ENCODE results near the gene MFF.
A peak's percentile ranks its signal among the peaks of the same experiment; 100 is the strongest.
"Not testable (repeated sequence)": the region's sequence is repeated elsewhere in the genome, so short reads cannot be mapped to it uniquely, and the experiment has no call there.

Gene MFF

GRCh38 chr2:227360351-227360750 lies 35.3 kb downstream of the MFF start:
- Histone ChIP-seq H3K4me1 (ENCODE audit: insufficient read depth, low read length, poor library complexity, severe bottlenecking) (peaks cover 4% of the 10 kb centered on the region), H3K4me2 (ENCODE audit: low read depth, low read length, poor library complexity, severe bottlenecking) (no peak overlapping the region), H3F3A (ENCODE audit: low read depth) (no peaks in the 10 kb centered on the region), H3K36me3 (ENCODE audit: insufficient read depth, low read length) (peaks cover 37% of the 10 kb centered on the region), H3K9me3 (ENCODE audit: insufficient read depth, low read depth, low read length) (no peaks in the 10 kb centered on the region), H3K9me2 (replicated peaks; ENCODE audit: low read depth, low read length) (no peaks in the 10 kb centered on the region), H3K9ac (ENCODE audit: low read depth, low read length, poor library complexity, severe bottlenecking) (no peak overlapping the region), H3K27me3 (ENCODE audit: insufficient read depth, low read length, poor library complexity, severe bottlenecking) (no peaks in the 10 kb centered on the region), H2AFZ (ENCODE audit: low read length) (no peak overlapping the region), H3K4me3 (ENCODE audit: low read length, poor library complexity, severe bottlenecking) (no peak overlapping the region), H4K20me1 (ENCODE audit: insufficient read depth, low read length, poor library complexity, severe bottlenecking) (no peaks in the 10 kb centered on the region), H3K79me2 (ENCODE audit: insufficient read depth, low read length) (no peaks in the 10 kb centered on the region)
- TF ChIP-seq EZH2phosphoT487 (IDR thresholded peaks at IDR 0.05; ENCODE audit: borderline replicate concordance) (no peak), CTCF (conservative IDR thresholded peaks at IDR 0.05; ENCODE audit: low read length) (no peak)

DNA sequence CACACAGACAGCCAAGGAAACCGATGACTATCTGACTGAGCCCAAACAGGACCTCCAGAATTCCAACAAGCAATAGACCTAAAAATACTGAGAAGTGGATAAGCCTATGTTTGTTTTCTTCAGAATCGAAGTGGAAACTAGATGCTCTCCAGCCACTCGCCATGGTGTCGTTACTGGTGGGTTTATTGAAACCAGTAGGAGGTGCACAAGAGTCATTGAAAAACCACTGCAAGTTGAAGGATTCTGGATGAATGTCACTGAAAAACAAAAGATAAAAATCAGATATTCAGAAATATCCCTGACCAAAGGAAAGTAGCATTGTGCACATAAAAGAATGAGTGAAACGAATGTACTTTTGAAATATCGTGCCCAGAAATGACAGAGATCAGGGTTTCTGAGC lies 38.7 kb downstream of the MFF start:
- H3K4me3 ChIP-seq (ENCODE audit: low read length, poor library complexity, severe bottlenecking), result no peak overlapping the region
- peaks cover 4% of the 10 kb centered on the region for H3K4me1 ChIP-seq (ENCODE audit: insufficient read depth, low read length, poor library complexity, severe bottlenecking)
- H3K4me2 ChIP-seq (ENCODE audit: low read depth, low read length, poor library complexity, severe bottlenecking), result no peak overlapping the region
- peaks cover 11% of the 10 kb centered on the region; the same call in 1 of the 2 replicates for H3K36me3 ChIP-seq (ENCODE audit: insufficient read depth, low read length)
- no peak overlapping the region for H3K9ac ChIP-seq (ENCODE audit: low read depth, low read length, poor library complexity, severe bottlenecking)
- no peaks in the 10 kb centered on the region for H3F3A ChIP-seq (ENCODE audit: low read depth)
- no peaks in the 10 kb centered on the region for H3K27me3 ChIP-seq (ENCODE audit: insufficient read depth, low read length, poor library complexity, severe bottlenecking)
- no peaks in the 10 kb centered on the region for H3K79me2 ChIP-seq (ENCODE audit: insufficient read depth, low read length)
- H4K20me1 ChIP-seq (ENCODE audit: insufficient read depth, low read length, poor library complexity, severe bottlenecking), result no peaks in the 10 kb centered on the region
- TF ChIP-seq EZH2phosphoT487 (IDR thresholded peaks at IDR 0.05; ENCODE audit: borderline replicate concordance) (no peak), CTCF (conservative IDR thresholded peaks at IDR 0.05; ENCODE audit: low read length) (peak; percentile 65)
- H3K9me3 ChIP-seq (ENCODE audit: insufficient read depth, low read depth, low read length), result no peaks in the 10 kb centered on the region
- no peaks in the 10 kb centered on the region for H3K9me2 ChIP-seq (replicated peaks; ENCODE audit: low read depth, low read length)
- H2AFZ ChIP-seq (ENCODE audit: low read length), result no peak overlapping the region

DNA sequence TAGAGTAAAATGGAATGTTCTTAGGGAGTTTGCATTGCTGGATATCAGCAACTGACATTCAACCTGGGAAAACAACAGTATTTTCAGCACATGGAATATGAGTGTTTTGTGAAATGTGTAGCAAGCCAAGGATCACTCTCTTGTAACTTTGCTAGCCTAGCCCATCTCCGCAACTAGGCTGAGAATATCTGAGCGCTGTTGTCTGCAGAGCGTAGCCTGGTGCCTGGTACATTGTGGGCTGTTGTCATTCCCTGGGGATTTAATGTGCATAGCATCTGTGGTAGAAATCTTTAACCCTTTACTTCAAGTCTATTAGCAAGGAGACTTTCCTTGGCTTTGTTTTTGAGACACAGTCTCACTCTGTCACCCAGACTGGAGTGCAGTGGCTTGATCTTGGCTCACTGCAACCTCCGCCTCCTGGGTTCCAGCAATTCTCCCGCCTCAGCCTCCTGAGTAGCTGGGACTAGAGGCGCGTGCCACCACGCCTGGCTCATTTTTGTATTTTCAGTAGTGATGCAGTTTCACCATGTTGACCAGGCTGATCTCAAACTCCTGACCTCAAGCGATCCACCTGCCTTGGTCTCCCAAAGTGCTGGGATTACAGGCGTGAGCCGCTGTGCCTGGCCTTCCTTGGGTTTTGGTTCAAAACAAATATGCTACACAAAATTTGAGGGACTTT lies 39.7 kb downstream of the MFF start:
- H3K9me3 ChIP-seq (ENCODE audit: insufficient read depth, low read depth, low read length); H3K36me3 ChIP-seq (ENCODE audit: insufficient read depth, low read length); H3K79me2 ChIP-seq (ENCODE audit: insufficient read depth, low read length); H3K4me3 ChIP-seq (ENCODE audit: low read length, poor library complexity, severe bottlenecking); H3F3A ChIP-seq (ENCODE audit: low read depth); H3K27me3 ChIP-seq (ENCODE audit: insufficient read depth, low read length, poor library complexity, severe bottlenecking); H2AFZ ChIP-seq (ENCODE audit: low read length); H3K4me2 ChIP-seq (ENCODE audit: low read depth, low read length, poor library complexity, severe bottlenecking); H3K4me1 ChIP-seq (ENCODE audit: insufficient read depth, low read length, poor library complexity, severe bottlenecking); H4K20me1 ChIP-seq (ENCODE audit: insufficient read depth, low read length, poor library complexity, severe bottlenecking); H3K9me2 ChIP-seq (replicated peaks; ENCODE audit: low read depth, low read length); H3K9ac ChIP-seq (ENCODE audit: low read depth, low read length, poor library complexity, severe bottlenecking): not testable (repeated sequence)

DNA sequence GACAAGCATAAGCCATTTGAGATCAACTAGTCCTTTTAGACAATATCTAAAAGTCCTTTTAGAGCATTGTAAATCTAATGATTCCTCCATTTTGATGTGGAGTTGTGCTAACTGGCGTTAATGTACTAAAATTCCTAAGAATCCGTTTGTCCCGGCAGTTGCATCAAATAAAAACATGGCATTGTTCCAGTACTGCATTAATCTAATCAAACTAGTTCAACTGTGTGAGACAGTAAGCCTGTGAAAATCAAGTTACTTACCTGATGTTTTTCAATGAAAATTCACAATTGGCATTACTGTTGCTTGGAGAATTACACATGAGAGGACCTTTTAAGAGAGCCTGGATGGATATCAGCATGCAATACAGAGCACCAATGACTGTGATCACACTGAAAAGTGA lies 40.8 kb downstream of the MFF start:
- no peak overlapping the region for H3K4me2 ChIP-seq (ENCODE audit: low read depth, low read length, poor library complexity, severe bottlenecking)
- H3K9ac ChIP-seq (ENCODE audit: low read depth, low read length, poor library complexity, severe bottlenecking), result no peak overlapping the region
- no peaks in the 10 kb centered on the region for H3K4me1 ChIP-seq (ENCODE audit: insufficient read depth, low read length, poor library complexity, severe bottlenecking)
- H4K20me1 ChIP-seq (ENCODE audit: insufficient read depth, low read length, poor library complexity, severe bottlenecking), result no peaks in the 10 kb centered on the region
- no peak overlapping the region for H3K4me3 ChIP-seq (ENCODE audit: low read length, poor library complexity, severe bottlenecking)
- H3K9me3 ChIP-seq (ENCODE audit: insufficient read depth, low read depth, low read length), result no peaks in the 10 kb centered on the region
- TF ChIP-seq EZH2phosphoT487 (IDR thresholded peaks at IDR 0.05; ENCODE audit: borderline replicate concordance), result no peak
- no peak for TF ChIP-seq CTCF (conservative IDR thresholded peaks at IDR 0.05; ENCODE audit: low read length)
- H3K9me2 ChIP-seq (replicated peaks; ENCODE audit: low read depth, low read length), result no peaks in the 10 kb centered on the region
- no peaks in the 10 kb centered on the region for H3K36me3 ChIP-seq (ENCODE audit: insufficient read depth, low read length)
- H3F3A ChIP-seq (ENCODE audit: low read depth), result no peaks in the 10 kb centered on the region
- H3K27me3 ChIP-seq (ENCODE audit: insufficient read depth, low read length, poor library complexity, severe bottlenecking), result no peaks in the 10 kb centered on the region
- H3K79me2 ChIP-seq (ENCODE audit: insufficient read depth, low read length), result no peaks in the 10 kb centered on the region
- no peak overlapping the region for H2AFZ ChIP-seq (ENCODE audit: low read length)
